ELR (cell line): Measurements from ENCODE around the gene S1PR2.
"Not testable (repeated sequence)": the region's sequence is repeated elsewhere in the genome, so short reads cannot be mapped to it uniquely, and the experiment has no call there.

Experiments
- DNase-seq: peaks from one replicate; pipeline ENCODE4 v3.0.0-alpha.2; 2015; ENCODE audit warnings: low read depth

S1PR2 gene

DNA sequence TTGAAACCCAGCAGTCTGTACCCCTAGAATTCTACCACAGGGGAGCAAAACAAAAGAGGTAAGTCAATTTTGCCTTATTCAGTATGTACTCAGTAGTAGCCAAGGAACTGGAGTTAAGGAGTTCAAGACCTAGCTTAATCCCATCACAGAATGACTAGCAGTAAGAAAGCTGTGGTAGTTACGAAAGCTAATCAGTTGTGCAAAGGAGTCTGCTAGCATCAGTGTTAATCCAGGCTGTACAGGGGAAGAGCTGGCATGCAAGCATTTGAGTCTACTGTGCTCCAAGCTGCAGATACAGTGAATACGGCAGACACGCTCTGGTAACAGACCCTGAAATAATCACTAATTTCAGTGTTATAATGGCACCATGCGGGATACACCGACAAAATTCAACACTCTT, 41.1 kb downstream of the S1PR2 start:
- DNase-seq = no peak

DNA sequence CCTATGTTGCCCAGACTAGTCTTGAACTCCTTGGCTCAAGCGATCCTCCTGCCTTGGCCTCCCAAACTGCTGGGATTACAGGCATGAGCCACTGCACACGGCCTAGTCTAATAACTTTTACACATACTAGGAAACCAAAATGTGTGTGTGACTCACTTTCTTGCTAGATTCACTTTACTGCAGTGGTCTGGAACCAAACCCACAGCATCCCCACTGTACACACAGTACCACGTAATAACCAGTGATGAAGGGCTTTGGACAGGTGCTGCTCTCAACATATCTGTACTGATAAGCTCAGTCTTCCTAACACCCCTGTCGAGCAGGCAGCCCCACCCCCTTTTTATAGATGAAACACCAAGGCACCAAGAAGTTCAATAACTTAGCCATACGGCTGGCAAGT, 41.5 kb downstream of the S1PR2 start:
- DNase-seq = peak; percentile 42

DNA sequence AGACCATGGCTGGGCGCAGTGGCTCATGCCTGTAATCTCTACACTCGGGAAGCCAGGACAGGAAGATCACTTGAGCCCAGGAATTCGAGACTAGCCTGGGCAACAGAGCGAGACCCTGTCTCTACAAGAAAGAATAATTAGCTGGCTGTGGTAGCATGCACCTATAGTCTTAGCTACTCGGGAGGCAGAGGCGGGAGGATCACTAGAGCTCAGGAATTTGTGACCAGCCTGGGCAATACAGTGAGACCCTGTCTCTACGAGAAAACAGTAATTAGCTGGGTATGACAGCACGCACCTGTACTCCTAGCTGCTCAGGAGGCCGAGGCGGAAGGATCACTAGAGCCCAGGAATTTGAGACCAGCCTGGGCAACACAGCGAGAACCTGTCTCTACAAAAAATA, 43.8 kb downstream of the S1PR2 start:
- no peak for DNase-seq

DNA sequence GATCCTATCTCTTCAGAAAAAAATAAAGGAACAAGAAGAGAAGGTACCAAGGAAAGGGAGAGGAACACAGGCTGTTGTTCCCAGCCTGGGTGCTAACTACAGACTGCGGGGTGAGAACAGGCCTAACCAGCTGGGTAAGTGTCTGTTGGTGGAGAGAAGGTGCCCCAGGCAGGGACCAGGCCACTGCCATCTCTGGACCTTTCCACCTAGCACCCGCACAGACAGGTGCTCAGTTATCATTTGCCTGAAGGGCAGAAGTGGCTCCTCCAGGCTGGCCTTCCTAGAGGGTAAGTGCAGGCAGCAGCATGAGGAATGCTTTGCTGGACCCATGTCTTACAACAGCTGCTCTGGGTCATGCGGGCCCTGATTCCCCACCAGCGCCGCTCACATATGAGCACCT, 46.5 kb downstream of the S1PR2 start:
- DNase-seq = no peak

DNA sequence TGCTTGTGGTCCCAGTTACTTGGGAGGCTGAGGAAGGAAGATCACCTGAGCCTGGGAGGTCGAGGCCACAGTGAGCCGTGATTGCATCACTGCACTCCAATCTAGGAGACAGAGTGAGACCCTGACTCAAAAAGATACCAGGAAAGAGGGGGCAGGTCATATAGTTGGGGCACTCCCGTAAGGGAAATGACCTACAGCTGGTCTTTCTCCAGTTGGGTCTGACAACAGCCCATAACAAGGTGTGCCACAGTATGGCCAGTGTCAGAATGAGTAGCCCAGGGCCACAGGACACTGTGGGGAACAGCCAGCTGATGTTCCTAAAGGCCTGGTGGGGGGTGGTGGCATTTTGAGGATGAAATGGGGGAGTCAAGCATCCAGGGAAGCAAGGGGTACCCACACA, 47.2 kb downstream of the S1PR2 start:
- no peak for DNase-seq

DNA sequence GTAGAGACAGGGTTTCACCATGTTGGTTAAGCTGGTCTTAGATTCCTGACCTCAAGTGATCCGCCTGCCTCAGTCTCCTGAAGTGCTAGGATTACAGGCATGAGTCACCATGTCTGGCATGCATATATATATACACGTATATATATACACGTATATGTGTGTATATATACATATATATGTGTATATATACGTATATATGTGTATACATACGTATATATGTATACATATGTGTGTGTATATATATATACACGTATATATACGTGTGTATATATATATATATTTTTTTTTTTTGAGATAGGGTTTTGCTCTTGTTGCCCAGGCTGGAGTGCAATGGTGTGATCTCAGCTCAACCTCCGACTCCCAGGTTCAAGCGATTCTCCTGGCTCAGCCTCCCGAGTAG, 48.3 kb downstream of the S1PR2 start:
- DNase-seq = no peak

GRCh38 chr19:10182076-10182475, 49.1 kb downstream of the S1PR2 start:
- no peak for DNase-seq

- no peak for DNase-seq
These were observed 50.7 kb downstream of the S1PR2 start for GRCh38 chr19:10180459-10180858.

DNA sequence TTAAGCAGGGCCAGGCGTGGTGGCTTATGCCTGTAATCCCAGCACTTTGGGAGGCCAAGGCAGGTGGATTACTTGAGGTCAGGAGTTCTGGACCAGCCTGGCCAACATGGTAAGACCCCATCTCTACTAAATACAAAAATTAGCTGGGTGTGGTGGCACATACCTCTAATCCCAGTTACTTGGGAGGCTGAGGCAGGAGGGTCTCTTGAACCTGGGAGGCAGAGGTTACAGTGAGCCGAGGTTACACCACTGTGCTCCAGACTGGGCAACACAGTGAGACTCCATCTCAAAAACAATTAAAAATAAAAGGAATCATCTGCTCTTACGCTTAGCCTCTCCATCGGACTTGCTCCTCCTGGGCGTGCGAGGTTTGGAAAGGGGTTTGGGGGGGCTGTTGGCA, 51.1 kb downstream of the S1PR2 start:
- DNase-seq = not testable (repeated sequence)

GRCh38 chr19:10173527-10173926, 57.6 kb downstream of the S1PR2 start:
- peak; percentile 73 for DNase-seq
